HG03469 (cell line): ENCODE data around the gene REL.
"Not testable (repeated sequence)": the region's sequence is repeated elsewhere in the genome, so short reads cannot be mapped to it uniquely, and the experiment has no call there.

Experiments
- ATAC-seq: cut with Tn5 transposase; IDR thresholded peaks from one replicate; pipeline ENCODE4 v1.9.1; 2021; ENCODE audit warnings: mild to moderate bottlenecking, moderate library complexity, moderate number of reproducible peaks; ENCODE audit not compliant: unreplicated experiment

The REL gene

GRCh38 chr2:60867007-60867406 lies 14.4 kb upstream of the REL start:
- ATAC-seq: no peak

- no peak for ATAC-seq
These were observed 13.5 kb upstream of the REL start for GRCh38 chr2:60867848-60868247.

DNA sequence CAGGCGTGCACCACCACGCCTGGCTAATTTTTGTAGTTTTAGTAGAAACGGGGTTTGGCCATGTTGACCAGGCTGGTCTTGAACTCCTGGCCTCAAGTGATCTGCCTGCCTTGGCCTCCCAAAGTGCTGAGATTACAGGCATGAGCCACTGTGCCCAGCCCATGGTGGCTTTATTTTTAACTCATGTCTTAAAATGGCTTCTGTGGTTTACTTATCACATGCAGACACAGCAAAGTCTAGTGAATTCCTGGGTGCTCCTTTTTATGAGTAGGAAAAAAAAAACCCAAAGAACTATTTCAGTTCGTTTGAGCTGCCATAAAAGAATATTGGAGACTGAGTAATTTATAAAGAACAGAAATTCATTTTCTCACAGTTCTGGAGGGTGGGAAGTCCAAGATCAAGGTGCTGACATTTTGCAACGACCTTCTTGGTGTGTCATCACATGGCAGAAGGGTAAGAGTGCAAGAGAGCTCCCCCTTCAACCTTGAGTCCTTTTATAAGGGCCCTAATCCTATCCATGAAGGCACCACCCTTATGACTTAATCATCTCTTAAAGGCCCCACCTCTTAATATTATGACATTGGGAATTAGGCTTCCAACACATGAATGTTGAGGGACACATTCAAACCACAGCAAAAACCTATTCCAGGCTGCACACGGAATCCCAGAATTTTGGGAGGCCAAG lies 12.6 kb upstream of the REL start:
- ATAC-seq: no peak

GRCh38 chr2:60872510-60872928 lies 8.9 kb upstream of the REL start:
- no peak for ATAC-seq

- ATAC-seq: peak; percentile 83
These were observed 8.0 kb upstream of the REL start for GRCh38 chr2:60873381-60873780.

DNA sequence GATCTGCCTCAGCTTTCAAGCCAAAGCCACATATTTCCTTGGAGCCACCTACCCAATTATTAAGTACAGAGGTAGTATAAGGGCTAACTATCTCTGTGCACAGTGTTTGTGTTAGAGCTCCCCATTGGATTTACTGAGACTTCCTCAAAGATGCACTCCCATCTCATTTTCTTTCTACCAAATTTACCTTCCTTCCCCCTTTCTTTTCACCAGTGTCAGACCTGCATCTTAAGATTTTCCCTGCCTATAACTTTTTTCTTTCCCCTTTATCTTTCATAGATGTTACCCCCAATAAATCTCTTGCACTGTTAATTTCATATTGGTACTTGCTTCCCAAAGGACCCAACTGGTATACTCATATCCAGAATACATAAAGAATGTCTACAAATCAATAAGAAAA lies 5.9 kb upstream of the REL start:
- ATAC-seq: no peak

DNA sequence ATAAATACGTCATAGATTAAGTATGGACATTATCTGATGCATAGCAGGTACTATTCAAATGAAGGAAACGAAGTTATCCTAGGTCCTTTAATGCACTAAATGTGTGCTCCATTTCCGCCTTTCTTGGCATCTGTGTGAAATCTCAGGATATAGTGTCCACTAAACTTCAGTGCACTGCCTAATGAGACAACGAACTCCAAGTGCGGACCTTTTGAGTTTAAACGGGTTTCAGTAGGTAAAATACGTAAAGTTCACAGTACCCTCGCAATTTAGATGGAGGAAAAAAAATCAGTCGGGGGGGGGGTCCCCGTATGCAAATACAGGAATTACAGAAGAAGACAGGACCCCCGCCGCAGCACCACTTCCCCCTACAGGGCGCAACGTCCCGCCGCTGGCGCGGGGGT lies 729 bp upstream of the REL start:
- no peak for ATAC-seq

DNA sequence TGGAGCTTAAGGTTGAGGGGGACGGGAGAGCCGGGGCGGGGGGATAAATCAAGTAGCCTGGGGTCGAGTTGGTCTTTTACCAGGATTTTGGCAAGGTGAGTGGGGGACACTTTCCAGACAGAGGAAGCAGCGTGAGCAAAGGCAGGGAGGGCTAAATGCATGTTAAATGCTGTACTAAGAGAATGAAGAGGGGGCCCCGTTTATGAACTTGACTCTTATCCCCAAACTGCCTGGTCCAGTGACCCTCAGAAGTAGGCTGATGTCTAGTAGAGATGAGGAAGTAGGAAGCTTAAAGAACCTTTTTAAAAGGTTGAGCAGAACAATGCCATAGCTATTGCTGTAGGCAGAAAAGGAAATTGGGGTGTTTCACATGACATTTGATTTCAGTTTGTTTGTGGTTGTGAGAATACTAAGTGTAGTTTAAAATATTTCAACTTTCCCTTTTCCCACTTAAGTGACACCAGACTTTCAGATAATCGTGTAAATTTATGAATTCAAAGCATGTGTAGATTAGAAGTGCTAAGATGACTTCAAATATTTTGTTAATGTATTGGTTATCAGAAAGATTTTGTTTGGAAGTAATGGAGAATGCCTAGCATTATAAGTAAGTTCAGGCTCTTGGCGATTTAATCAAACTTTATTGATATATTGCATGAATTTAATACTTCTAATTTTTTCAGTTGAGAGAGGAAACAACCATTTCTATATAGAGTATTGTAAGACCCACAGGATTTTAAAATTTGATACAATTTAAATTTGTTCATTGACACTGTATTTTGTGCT lies 1.8 kb downstream of the REL start:
- peak; percentile 28 for ATAC-seq

GRCh38 chr2:60883896-60884295 lies 2.5 kb downstream of the REL start:
- no peak for ATAC-seq

DNA sequence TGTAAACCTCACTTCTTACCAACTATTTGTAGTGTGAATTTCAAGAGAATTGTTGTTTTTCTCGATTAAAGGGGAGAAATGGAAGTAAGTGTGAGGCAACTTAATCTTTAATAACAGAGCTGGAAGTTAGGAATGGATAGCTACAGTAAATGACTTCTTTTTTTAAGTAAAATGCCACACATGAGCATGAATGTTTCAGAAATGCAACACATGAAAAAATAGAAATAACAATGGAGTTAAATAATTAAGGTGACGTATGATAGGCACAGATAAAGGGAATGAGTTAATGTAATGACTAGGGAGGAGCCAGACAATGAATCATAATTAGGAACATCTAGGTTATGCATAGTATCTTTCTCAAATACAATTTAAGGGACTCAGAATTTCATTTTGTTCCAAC lies 3.4 kb downstream of the REL start:
- ATAC-seq: no peak

GRCh38 chr2:60885683-60886082 lies 4.3 kb downstream of the REL start:
- ATAC-seq: no peak

- ATAC-seq: no peak
These were observed 5.6 kb downstream of the REL start for GRCh38 chr2:60886991-60887390.

DNA sequence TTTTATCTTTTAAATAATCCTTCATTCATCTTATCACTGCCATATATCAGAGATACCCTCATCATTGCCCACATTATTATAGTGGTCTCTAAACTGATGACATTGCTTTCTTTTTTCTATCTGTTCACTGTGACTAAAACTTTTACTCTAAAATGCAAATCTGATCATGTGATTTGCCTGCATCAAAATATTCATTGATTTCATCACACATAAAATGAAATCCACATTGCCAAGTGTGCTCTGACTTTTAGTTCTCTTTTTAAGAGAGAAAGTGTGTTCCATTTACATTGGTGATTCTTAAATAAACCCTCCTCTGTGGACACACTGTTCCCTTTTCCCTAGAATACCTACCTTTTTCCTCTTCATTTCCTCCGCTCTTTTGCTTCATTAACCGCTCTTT lies 7.5 kb downstream of the REL start:
- ATAC-seq: no peak

GRCh38 chr2:60889581-60890392 lies 8.4 kb downstream of the REL start:
- not testable (repeated sequence) for ATAC-seq

- no peak for ATAC-seq
These were observed 9.0 kb downstream of the REL start for GRCh38 chr2:60890393-60890707.

DNA sequence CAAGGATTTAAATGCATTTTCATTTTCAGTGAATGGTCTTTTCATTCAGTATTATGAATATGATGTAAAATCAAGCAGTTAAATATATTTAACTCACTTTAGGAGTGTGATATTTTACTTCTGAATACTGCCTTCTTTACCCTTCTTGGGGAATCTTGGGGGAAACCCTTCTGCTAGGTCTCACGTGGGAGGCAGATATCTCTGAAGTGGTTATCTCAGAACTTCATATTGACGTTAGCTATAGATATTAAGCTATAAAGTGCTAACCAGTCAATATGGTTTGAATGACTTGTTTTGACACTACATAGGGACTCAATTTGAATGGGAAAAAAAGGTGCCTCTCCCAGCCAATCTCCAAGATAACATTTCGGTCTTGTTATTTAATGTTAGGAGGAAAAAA lies 9.8 kb downstream of the REL start:
- ATAC-seq: no peak

GRCh38 chr2:60898567-60898966 lies 17.2 kb downstream of the REL start:
- ATAC-seq: no peak

- no peak for ATAC-seq
These were observed 18.0 kb downstream of the REL start for GRCh38 chr2:60899230-60899891.

DNA sequence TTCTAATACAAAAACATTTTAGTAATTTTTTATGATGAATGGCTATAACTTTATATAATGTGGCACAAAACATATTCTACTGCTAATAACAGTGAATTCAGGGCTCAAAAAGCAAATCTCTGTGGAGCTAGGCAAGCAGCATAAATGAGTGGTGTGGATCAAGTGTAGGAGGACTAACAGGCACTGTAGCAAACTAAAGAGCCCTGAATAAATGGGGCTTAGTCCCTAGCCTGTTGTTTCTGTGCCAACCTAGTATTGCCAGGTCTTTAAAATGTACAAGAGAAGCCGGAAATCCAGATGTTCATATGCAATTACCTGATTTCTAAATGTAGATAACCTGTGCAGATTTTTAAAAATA lies 18.5 kb downstream of the REL start:
- ATAC-seq: no peak

DNA sequence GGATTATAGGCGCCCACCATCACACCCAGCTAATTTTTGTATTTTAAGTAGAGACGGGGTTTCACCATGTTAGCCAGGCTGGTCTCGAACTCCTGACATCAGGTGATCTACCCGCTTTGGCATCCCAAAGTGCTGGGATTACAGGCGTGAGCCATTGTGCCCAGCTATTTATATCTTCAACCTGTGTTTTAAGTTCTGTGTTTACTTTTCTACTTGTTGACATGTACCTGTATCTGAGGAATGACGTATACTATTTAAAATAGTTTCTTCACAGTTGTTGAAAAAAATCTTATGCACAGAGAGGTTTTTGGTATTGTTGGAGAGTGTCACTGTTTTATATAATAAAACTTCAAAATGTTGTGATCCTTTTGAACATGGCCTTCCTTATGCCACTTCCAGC lies 19.9 kb downstream of the REL start:
- not testable (repeated sequence) for ATAC-seq

DNA sequence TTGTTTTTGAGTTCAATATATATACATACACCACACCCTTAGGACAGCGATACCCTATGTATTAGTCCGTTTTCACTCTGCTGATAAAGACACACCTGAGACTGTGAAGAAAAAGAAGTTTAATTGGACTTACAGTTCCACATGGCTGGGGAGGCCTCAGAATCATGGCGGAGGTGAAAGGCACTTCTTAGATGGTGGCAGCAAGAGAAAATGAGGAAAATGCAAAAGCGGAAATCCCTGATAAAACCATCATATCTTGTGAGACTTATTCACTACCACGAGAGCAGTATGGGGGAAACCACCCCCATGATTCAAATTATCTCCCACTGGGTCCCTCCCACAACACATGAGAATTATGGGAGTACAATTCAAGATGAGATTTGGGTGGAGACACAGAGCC lies 24.5 kb downstream of the REL start:
- not testable (repeated sequence) for ATAC-seq
